H9 (cell line): ENCODE measurements around the gene LAMC3. TPM values are rescaled to one million over a fixed set of nuclear protein-coding genes. Genes with fewer than 3 reads are reported as not detected.

Experiments
- DNase-seq: peaks from one replicate; pipeline ENCODE4 v3.0.0-alpha.2; 2017
- H2AFZ ChIP-seq: one replicate; pipeline ENCODE4 v1.6.1; 2013; ENCODE audit warnings: mild to moderate bottlenecking, low read length, control low read depth, moderate library complexity
- H2AK5ac ChIP-seq: 2 replicates; pipeline ENCODE4 v1.6.1; 2013; ENCODE audit warnings: low read length, control low read depth, mixed read lengths; ENCODE audit not compliant: insufficient read length
- H2BK120ac ChIP-seq: one replicate; pipeline ENCODE4 v1.6.1; 2013; ENCODE audit warnings: low read depth, mild to moderate bottlenecking, low read length, control low read depth, inconsistent platforms; ENCODE audit not compliant: poor library complexity, severe bottlenecking
- H2BK12ac ChIP-seq: 2 replicates; pipeline ENCODE4 v1.6.1; 2013; ENCODE audit warnings: low read length, control low read depth, mixed read lengths, low read depth; ENCODE audit not compliant: insufficient read length
- H2BK15ac ChIP-seq: 2 replicates; pipeline ENCODE4 v1.6.1; 2013; ENCODE audit warnings: low read depth, low read length, control low read depth
- H2BK20ac ChIP-seq: one replicate; pipeline ENCODE4 v1.6.1; 2013; ENCODE audit warnings: low read depth, mild to moderate bottlenecking, low read length, control low read depth, inconsistent platforms; ENCODE audit not compliant: poor library complexity, severe bottlenecking
- H2BK5ac ChIP-seq: 2 replicates; pipeline ENCODE4 v1.6.1; 2013; ENCODE audit warnings: low read length, control low read depth, mixed read lengths; ENCODE audit not compliant: insufficient read length
- H3K14ac ChIP-seq: 2 replicates; pipeline ENCODE4 v1.6.1; 2013; ENCODE audit warnings: low read length, control low read depth; ENCODE audit not compliant: insufficient read depth
- H3K18ac ChIP-seq: 2 replicates; pipeline ENCODE4 v1.6.1; 2013; ENCODE audit warnings: low read depth, mild to moderate bottlenecking, mixed read lengths, low read length, control low read depth; ENCODE audit not compliant: insufficient read length
- H3K23ac ChIP-seq: 2 replicates; pipeline ENCODE4 v1.6.1; 2013; ENCODE audit warnings: low read length, control low read depth, mixed read lengths, low read depth; ENCODE audit not compliant: insufficient read length
- H3K23me2 ChIP-seq: 2 replicates; pipeline ENCODE4 v1.6.1; 2013; ENCODE audit warnings: low read depth, mild to moderate bottlenecking, mixed read lengths, low read length, control low read depth; ENCODE audit not compliant: insufficient read length, poor library complexity, severe bottlenecking
- H3K27ac ChIP-seq: 2 replicates; pipeline ENCODE4 v1.5.1; 2013; ENCODE audit warnings: low read length, control low read depth, mixed read lengths, low read depth; ENCODE audit not compliant: insufficient read length
- H3K27me3 ChIP-seq: 2 replicates; pipeline ENCODE4 v1.6.1; 2013; ENCODE audit warnings: low read length, control low read depth, inconsistent platforms; ENCODE audit not compliant: insufficient read depth
- H3K4ac ChIP-seq: 2 replicates; pipeline ENCODE4 v1.6.1; 2013; ENCODE audit warnings: low read depth, mild to moderate bottlenecking, control low read depth, inconsistent platforms, low read length, moderate library complexity
- H3K4me1 ChIP-seq: 2 replicates; pipeline ENCODE4 v1.6.1; 2013; ENCODE audit warnings: low read length, control low read depth, inconsistent platforms; ENCODE audit not compliant: insufficient read depth
- H3K4me2 ChIP-seq: 2 replicates; pipeline ENCODE4 v1.6.1; 2013; ENCODE audit warnings: low read length, control low read depth, mixed read lengths; ENCODE audit not compliant: insufficient read length, insufficient read depth
- H3K56ac ChIP-seq: 2 replicates; pipeline ENCODE4 v1.6.1; 2013; ENCODE audit warnings: low read depth, mild to moderate bottlenecking, mixed read lengths, low read length, control low read depth; ENCODE audit not compliant: insufficient read length
- H3K79me1 ChIP-seq: 2 replicates; pipeline ENCODE4 v1.6.1; 2013; ENCODE audit warnings: low read depth, mild to moderate bottlenecking, moderate library complexity, low read length, control low read depth, inconsistent platforms; ENCODE audit not compliant: insufficient read depth, poor library complexity, severe bottlenecking
- H3K79me2 ChIP-seq: 2 replicates; pipeline ENCODE4 v1.6.1; 2013; ENCODE audit warnings: low read length, control low read depth, inconsistent platforms; ENCODE audit not compliant: insufficient read depth
- H3K9ac ChIP-seq: 2 replicates; pipeline ENCODE4 v1.6.1; 2013; ENCODE audit warnings: low read length, control low read depth, mixed read lengths; ENCODE audit not compliant: insufficient read length; ENCODE audit errors: extremely low read depth
- H3K9me3 ChIP-seq: one replicate; pipeline ENCODE4 v1.6.1; 2013; ENCODE audit warnings: low read depth, low read length, inconsistent platforms; ENCODE audit not compliant: control insufficient read depth
- H3T11ph ChIP-seq: one replicate; pipeline ENCODE4 v1.6.1; 2013; ENCODE audit warnings: mild to moderate bottlenecking, low read length, control low read depth, inconsistent platforms
- H4K20me1 ChIP-seq: one replicate; pipeline ENCODE4 v1.6.1; 2013; ENCODE audit not compliant: control insufficient read depth, insufficient read length, insufficient read depth
- H4K5ac ChIP-seq: 2 replicates; pipeline ENCODE4 v1.6.1; 2013; ENCODE audit warnings: low read depth, mild to moderate bottlenecking, mixed read lengths, low read length, control low read depth; ENCODE audit not compliant: insufficient read length
- H4K8ac ChIP-seq: replicated peaks from 2 replicates; pipeline ENCODE4 v1.6.1; 2013; ENCODE audit warnings: low read length, control low read depth, mixed read lengths, low read depth; ENCODE audit not compliant: insufficient read length
- H4K91ac ChIP-seq: 2 replicates; pipeline ENCODE4 v1.6.1; 2013; ENCODE audit warnings: low read depth, mild to moderate bottlenecking, moderate library complexity, mixed read lengths, low read length, control low read depth; ENCODE audit not compliant: insufficient read length
- H3K27ac Mint-ChIP-seq, 3 experiments: 2 replicates in 2 of 3; 3 replicates in 1 of 3; pipeline ENCODE4 v1.8.0; 2020 to 2021; ENCODE audit warnings: mixed read lengths in 3 of 3, mild to moderate bottlenecking in 1 of 3, moderate library complexity in 1 of 3
- H3K27me3 Mint-ChIP-seq: 2 replicates; pipeline ENCODE4 v1.8.0; 2021; ENCODE audit warnings: low read depth, mild to moderate bottlenecking, moderate library complexity, mixed read lengths
- H3K36me3 Mint-ChIP-seq, 3 experiments: 2 replicates in 2 of 3; 3 replicates in 1 of 3; pipeline ENCODE4 v1.8.0; 2020 to 2021; ENCODE audit warnings: low read depth in 3 of 3, mixed read lengths in 3 of 3; ENCODE audit not compliant: insufficient read depth in 1 of 3
- H3K4me1 Mint-ChIP-seq, 2 experiments: 2 replicates each; pipeline ENCODE4 v1.8.0; 2020; ENCODE audit warnings: mixed read lengths in 2 of 2
- H3K4me3 Mint-ChIP-seq, 2 experiments: 2 replicates in 1 of 2; 3 replicates in 1 of 2; pipeline ENCODE4 v1.8.0; 2020 to 2021; ENCODE audit warnings: mild to moderate bottlenecking in 2 of 2, mixed read lengths in 2 of 2, moderate library complexity in 1 of 2
- H3K9me3 Mint-ChIP-seq, 2 experiments: 2 replicates in 1 of 2; 3 replicates in 1 of 2; pipeline ENCODE4 v1.8.0; 2020; ENCODE audit warnings: mild to moderate bottlenecking in 2 of 2, mixed read lengths in 2 of 2, moderate library complexity in 1 of 2
- CTCF ChIP-seq: fragments of 200-600 bp; sonication (generic); conservative IDR thresholded peaks from 3 replicates; pipeline ENCODE4 v1.8.0; 2021; ENCODE audit warnings: antibody characterized with exemption, mild to moderate bottlenecking
- WGBS: extraction: QIAGEN DNeasy Blood & Tissue Kit; methylation state at CpG from one replicate; pipeline ENCODE4 v1.1.7; 2013; ENCODE audit warnings: missing lambda C conversion rate, low lambda C conversion rate, mixed read lengths; ENCODE audit not compliant: insufficient read length; ENCODE audit errors: extremely low coverage; 5-methylcytosine and 5-hydroxymethylcytosine counted together
- total RNA-seq: library from RNA; stranded (reverse); gene quantifications from 2 replicates; pipeline ENCODE4 v1.2.1, GENCODE V29; 2021

Gene LAMC3
- total RNA-seq, 1 experiment from 2014 or later: 21.7 TPM

GRCh38 chr9:130990978-130991777 lies 17.8 kb upstream of the LAMC3 start:
- H3K9me3 ChIP-seq: no peaks in the 10 kb centered on the region
- H4K20me1 ChIP-seq: no peaks in the 10 kb centered on the region
- H2BK15ac ChIP-seq: no peak overlapping the region
- Mint-ChIP-seq H3K9me3 (no peaks in the 10 kb centered on the region; a peak in 2 of 5 replicates), H3K27me3 (peaks cover 6% of the 10 kb centered on the region; the same call in 1 of the 2 replicates), H3K4me3 (peak overlapping the region in 1 of 2 experiments; percentile 46; a peak in 2 of 5 replicates), H3K36me3 (no peaks in the 10 kb centered on the region), H3K4me1 (peaks cover 20 to 38% of the 10 kb centered on the region in 2 experiments), H3K27ac (no peak overlapping the region; a peak in 1 of 7 replicates)
- no peak overlapping the region for H3T11ph ChIP-seq
- H3K27ac ChIP-seq: no peak overlapping the region
- no peak overlapping the region for H3K18ac ChIP-seq
- no peak overlapping the region for H3K56ac ChIP-seq
- H3K4ac ChIP-seq: no peak overlapping the region
- H4K5ac ChIP-seq: no peak overlapping the region
- H3K27me3 ChIP-seq: no peaks in the 10 kb centered on the region
- no peak overlapping the region for H3K14ac ChIP-seq
- DNase-seq: peak; percentile 35
- no CpG with 5 or more reads among the region's 26 CpGs for WGBS
- no peak overlapping the region for H2AK5ac ChIP-seq
- no peak overlapping the region for H3K9ac ChIP-seq
- no peaks in the 10 kb centered on the region for H3K4me1 ChIP-seq
- no peaks in the 10 kb centered on the region for H3K23me2 ChIP-seq
- H3K79me1 ChIP-seq: no peaks in the 10 kb centered on the region
- no peak overlapping the region for H3K23ac ChIP-seq
- H2BK120ac ChIP-seq: no peak overlapping the region
- H2BK12ac ChIP-seq: no peak overlapping the region
- no peak overlapping the region for H4K91ac ChIP-seq
- H4K8ac ChIP-seq: no peak overlapping the region
- no peak overlapping the region for H2BK5ac ChIP-seq
- no peak overlapping the region for H3K4me2 ChIP-seq
- no peak overlapping the region for H2AFZ ChIP-seq
- no peak for TF ChIP-seq CTCF
- H3K79me2 ChIP-seq: no peaks in the 10 kb centered on the region
- no peak overlapping the region for H2BK20ac ChIP-seq
